CD14-positive monocyte (primary cell): ENCODE measurements around the gene CYTH4. TPM values are rescaled to one million over a fixed set of nuclear protein-coding genes. Genes with fewer than 3 reads are reported as not detected.

Experiments
- DNase-seq, 3 donors: peaks; one replicate each; pipeline ENCODE4 v3.0.0-alpha.2; 2011 to 2022
- H2AFZ ChIP-seq: 2 replicates; pipeline ENCODE4 v1.6.0; 2012; ENCODE audit warnings: mild to moderate bottlenecking, low read depth, low read length, inconsistent platforms; ENCODE audit not compliant: insufficient read depth, poor library complexity, severe bottlenecking
- H3K27ac ChIP-seq, 2 donors: 1 replicate in 1 of 2; 2 replicates in 1 of 2; pipeline ENCODE4 v1.5.1; 2012 to 2013; ENCODE audit warnings: low read length in 2 of 2, control low read depth in 1 of 2, inconsistent platforms in 1 of 2, low read depth in 1 of 2, mild to moderate bottlenecking in 1 of 2
- H3K27me3 ChIP-seq, 2 donors: one replicate each; pipeline versions ENCODE4 v1.6.0 to v1.6.1; 2011 to 2013; ENCODE audit warnings: low read length in 2 of 2; ENCODE audit not compliant: control insufficient read depth in 2 of 2, insufficient read depth in 2 of 2
- H3K36me3 ChIP-seq, 2 donors: replicated peaks in 1 of 2; 1 replicate in 1 of 2; 2 replicates in 1 of 2; pipeline versions ENCODE4 v1.5.1 to v1.6.1; 2012 to 2013; ENCODE audit warnings: low read length in 2 of 2, control low read depth in 1 of 2, inconsistent platforms in 1 of 2, mild to moderate bottlenecking in 1 of 2; ENCODE audit not compliant: insufficient read depth in 2 of 2, control insufficient read depth in 1 of 2
- H3K4me1 ChIP-seq, 2 donors: 1 replicate in 1 of 2; 2 replicates in 1 of 2; pipeline versions ENCODE4 v1.5.1 to v1.6.1; 2012 to 2013; ENCODE audit warnings: low read length in 2 of 2, control low read depth in 1 of 2, inconsistent platforms in 1 of 2, mild to moderate bottlenecking in 1 of 2, moderate library complexity in 1 of 2; ENCODE audit not compliant: insufficient read depth in 2 of 2, control insufficient read depth in 1 of 2
- H3K4me2 ChIP-seq: replicated peaks from 2 replicates; pipeline ENCODE3; 2012; ENCODE audit warnings: low read length, moderate library complexity, mild to moderate bottlenecking; ENCODE audit not compliant: poor library complexity, severe bottlenecking; ENCODE audit errors: extremely low read depth
- H3K4me3 ChIP-seq, 3 experiments: fragments of 200-600 bp in 1 of 3; sonication (generic) in 1 of 3; replicated peaks in 1 of 3; 1 replicate in 2 of 3; 2 replicates in 1 of 3; pipeline ENCODE4 v1.5.1; 2011 to 2013; ENCODE audit warnings: low read length in 3 of 3, mild to moderate bottlenecking in 3 of 3, control low read depth in 2 of 3, low read depth in 2 of 3, inconsistent platforms in 1 of 3, moderate library complexity in 1 of 3
- H3K79me2 ChIP-seq: 2 replicates; pipeline ENCODE4 v1.6.0; 2012; ENCODE audit warnings: mild to moderate bottlenecking, control low read depth, inconsistent platforms, low read length, moderate library complexity; ENCODE audit not compliant: insufficient read depth
- H3K9ac ChIP-seq: 2 replicates; pipeline ENCODE4 v1.6.0; 2017; ENCODE audit warnings: low read length, mild to moderate bottlenecking; ENCODE audit not compliant: insufficient read depth, poor library complexity, severe bottlenecking
- H3K9me3 ChIP-seq, 2 donors: replicated peaks in 1 of 2; 1 replicate in 1 of 2; 2 replicates in 1 of 2; pipeline versions ENCODE4 v1.5.1 to v1.6.1; 2012 to 2013; ENCODE audit warnings: low read length in 2 of 2, control low read depth in 1 of 2; ENCODE audit not compliant: control insufficient read depth in 1 of 2, insufficient read depth in 1 of 2
- H4K20me1 ChIP-seq: 2 replicates; pipeline ENCODE4 v1.6.0; 2012; ENCODE audit warnings: mild to moderate bottlenecking, low read length, control low read depth, moderate library complexity; ENCODE audit not compliant: insufficient read depth
- H3K27ac Mint-ChIP-seq, 7 donors: one replicate each; pipeline ENCODE4 v1.8.0; 2020; ENCODE audit warnings: mild to moderate bottlenecking in 7 of 7, mixed read lengths in 7 of 7, moderate library complexity in 6 of 7, inconsistent platforms in 2 of 7
- H3K27me3 Mint-ChIP-seq, 3 donors: one replicate each; pipeline ENCODE4 v1.8.0; 2021 to 2022; ENCODE audit warnings: low read depth in 3 of 3, mild to moderate bottlenecking in 3 of 3, mixed read lengths in 3 of 3, moderate library complexity in 3 of 3, inconsistent platforms in 1 of 3
- H3K36me3 Mint-ChIP-seq, 2 donors: one replicate each; pipeline ENCODE4 v1.8.0; 2020; ENCODE audit warnings: mixed read lengths in 2 of 2, inconsistent platforms in 1 of 2, mild to moderate bottlenecking in 1 of 2
- H3K4me1 Mint-ChIP-seq: one replicate; pipeline ENCODE4 v1.8.0; 2020; ENCODE audit warnings: mild to moderate bottlenecking, mixed read lengths
- H3K4me3 Mint-ChIP-seq, 2 donors: one replicate each; pipeline ENCODE4 v1.8.0; 2020; ENCODE audit warnings: mild to moderate bottlenecking in 2 of 2, mixed read lengths in 2 of 2, moderate library complexity in 1 of 2
- H3K9me3 Mint-ChIP-seq, 7 donors: one replicate each; pipeline ENCODE4 v1.8.0; 2020 to 2022; ENCODE audit warnings: mixed read lengths in 7 of 7, mild to moderate bottlenecking in 6 of 7, moderate library complexity in 6 of 7, inconsistent platforms in 2 of 7
- CTCF ChIP-seq: fragments of 200-600 bp; IDR thresholded peaks from one replicate; pipeline ENCODE4 v1.8.0; 2022; ENCODE audit warnings: antibody characterized with exemption, mild to moderate bottlenecking
- WGBS: methylation state at CpG from one replicate; pipeline ENCODE4 v1.1.5; 2013; ENCODE audit warnings: missing lambda C conversion rate; ENCODE audit not compliant: insufficient coverage; 5-methylcytosine and 5-hydroxymethylcytosine counted together
- intact Hi-C, 2 donors: fragments of 100-400 bp; cut with micrococcal nuclease; formaldehyde crosslinking; loops; one replicate each; pipeline versions ENCODE4 v1.15.0 to v1.15.1; 2023
- polyA plus RNA-seq, 3 donors: library from polyadenylated mRNA; depleted of rRNA in 1 of 3; unstranded in 2 of 3; stranded (reverse) in 1 of 3; fragments of 300-500 nt in 2 of 3; fragments of >200 nt in 1 of 3; fragmentation: Illumina TruSeq in 2 of 3; gene quantifications; 1 replicate in 2 of 3; 2 replicates in 1 of 3; pipeline ENCODE4 v1.2.3, GENCODE V29; 2012 to 2021

CYTH4 gene
- polyA plus RNA-seq, 3 donors: 51.0 to 254 (median 70.0) TPM

GRCh38 chr22:37329238-37330140 is 47.2 kb downstream of the CYTH4 start:
- H3K27ac Mint-ChIP-seq: no peak overlapping the region
- WGBS: 86% methylated on average over 12 of the region's 14 CpGs
- Histone ChIP-seq H3K4me3 (no peak overlapping the region), H3K4me1 (peaks cover 13 to 17% of the 10 kb centered on the region in 2 donors), H3K9me3 (peaks cover 0 to 10% of the 10 kb centered on the region in 2 donors), H4K20me1 (no peaks in the 10 kb centered on the region), H3K27ac (no peak overlapping the region), H3K9ac (no peak overlapping the region), H2AFZ (no peak overlapping the region), H3K4me2 (no peak overlapping the region), H3K36me3 (no peaks in the 10 kb centered on the region), H3K27me3 (peaks cover 20 to 61% of the 10 kb centered on the region in 2 donors), H3K79me2 (no peaks in the 10 kb centered on the region)
- H3K36me3 Mint-ChIP-seq: peaks cover 0 to 6% of the 10 kb centered on the region in 2 donors
- intact Hi-C loops: loop anchor here in 1 of 2 donors (10.0 kb wide), 1 partner anchor 55 kb away; no protein-coding TSS in a partner anchor
- H3K27me3 Mint-ChIP-seq: peaks cover 70 to 87% (median 70%) of the 10 kb centered on the region in 3 donors
- H3K9me3 Mint-ChIP-seq: peaks cover 0 to 11% (median 0%) of the 10 kb centered on the region in 7 donors
- no peak for TF ChIP-seq CTCF
- H3K4me1 Mint-ChIP-seq: peaks cover 11% of the 10 kb centered on the region
- DNase-seq: no peak
- no peak overlapping the region for H3K4me3 Mint-ChIP-seq

- no peak for TF ChIP-seq CTCF
- Mint-ChIP-seq H3K27ac (no peak overlapping the region), H3K27me3 (peaks cover 69 to 87% (median 70%) of the 10 kb centered on the region in 3 donors), H3K9me3 (peaks cover 0 to 11% (median 2%) of the 10 kb centered on the region in 7 donors), H3K4me1 (peaks cover 11% of the 10 kb centered on the region), H3K36me3 (peaks cover 0 to 9% of the 10 kb centered on the region in 2 donors), H3K4me3 (no peak overlapping the region)
- no peak overlapping the region for H3K4me3 ChIP-seq
- H2AFZ ChIP-seq: no peak overlapping the region
- peaks cover 22 to 60% of the 10 kb centered on the region in 2 donors for H3K27me3 ChIP-seq
- WGBS: 98% methylated on average over 3 of the region's 9 CpGs
- no peaks in the 10 kb centered on the region for H3K79me2 ChIP-seq
- no peaks in the 10 kb centered on the region for H4K20me1 ChIP-seq
- H3K9me3 ChIP-seq: peaks cover 0 to 15% of the 10 kb centered on the region in 2 donors
- no peaks in the 10 kb centered on the region for H3K36me3 ChIP-seq
- peaks cover 13 to 17% of the 10 kb centered on the region in 2 donors for H3K4me1 ChIP-seq
- intact Hi-C loops: loop anchor here in 1 of 2 donors (10.0 kb wide), 1 partner anchor 54 kb away; no protein-coding TSS in a partner anchor
- DNase-seq: peak; percentile 44 to 86 (median 69)
- no peak overlapping the region for H3K9ac ChIP-seq
- H3K27ac ChIP-seq: no peak overlapping the region
- no peak overlapping the region for H3K4me2 ChIP-seq
Measured at GRCh38 chr22:37330200-37331033, 48.1 kb downstream of the CYTH4 start.
